GM10266 (cell line): ENCODE data around the gene NFATC1.
"Not testable (repeated sequence)": the region's sequence is repeated elsewhere in the genome, so short reads cannot be mapped to it uniquely, and the experiment has no call there.

Experiments used
- DNase-seq: peaks from one replicate; pipeline ENCODE4 v3.0.0; 2012; ENCODE audit errors: extremely low spot score
- TF ChIP-seq, protein P1 (sequence below): IDR thresholded peaks from 2 replicates; pipeline ENCODE4 v1.5.1; 2012; ENCODE audit warnings: mild to moderate bottlenecking, low read depth; ENCODE audit not compliant: control insufficient read depth, insufficient read depth; ENCODE audit errors: missing control alignments

NFATC1 gene

DNA sequence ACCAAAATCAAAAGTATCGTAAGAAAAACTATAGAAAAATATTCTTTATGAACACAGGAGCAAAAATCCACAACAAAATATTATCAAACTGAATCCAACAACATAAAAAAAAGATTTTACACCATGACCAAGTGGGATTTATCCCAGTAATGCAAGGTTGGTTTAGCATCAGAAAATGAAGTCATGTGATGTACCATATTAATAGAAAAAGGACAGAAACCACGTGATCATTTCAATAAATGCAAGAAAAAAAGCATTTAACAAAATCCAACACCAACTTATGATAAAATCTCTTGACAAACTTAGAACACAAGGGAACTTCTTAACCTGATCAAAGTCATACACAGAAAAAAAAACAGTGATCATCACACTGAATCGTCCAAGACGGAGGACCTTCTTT, 105.3 kb downstream of the NFATC1 start:
- TF ChIP-seq, protein P1, sequence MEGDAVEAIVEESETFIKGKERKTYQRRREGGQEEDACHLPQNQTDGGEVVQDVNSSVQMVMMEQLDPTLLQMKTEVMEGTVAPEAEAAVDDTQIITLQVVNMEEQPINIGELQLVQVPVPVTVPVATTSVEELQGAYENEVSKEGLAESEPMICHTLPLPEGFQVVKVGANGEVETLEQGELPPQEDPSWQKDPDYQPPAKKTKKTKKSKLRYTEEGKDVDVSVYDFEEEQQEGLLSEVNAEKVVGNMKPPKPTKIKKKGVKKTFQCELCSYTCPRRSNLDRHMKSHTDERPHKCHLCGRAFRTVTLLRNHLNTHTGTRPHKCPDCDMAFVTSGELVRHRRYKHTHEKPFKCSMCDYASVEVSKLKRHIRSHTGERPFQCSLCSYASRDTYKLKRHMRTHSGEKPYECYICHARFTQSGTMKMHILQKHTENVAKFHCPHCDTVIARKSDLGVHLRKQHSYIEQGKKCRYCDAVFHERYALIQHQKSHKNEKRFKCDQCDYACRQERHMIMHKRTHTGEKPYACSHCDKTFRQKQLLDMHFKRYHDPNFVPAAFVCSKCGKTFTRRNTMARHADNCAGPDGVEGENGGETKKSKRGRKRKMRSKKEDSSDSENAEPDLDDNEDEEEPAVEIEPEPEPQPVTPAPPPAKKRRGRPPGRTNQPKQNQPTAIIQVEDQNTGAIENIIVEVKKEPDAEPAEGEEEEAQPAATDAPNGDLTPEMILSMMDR: no peak
- DNase-seq: no peak

DNA sequence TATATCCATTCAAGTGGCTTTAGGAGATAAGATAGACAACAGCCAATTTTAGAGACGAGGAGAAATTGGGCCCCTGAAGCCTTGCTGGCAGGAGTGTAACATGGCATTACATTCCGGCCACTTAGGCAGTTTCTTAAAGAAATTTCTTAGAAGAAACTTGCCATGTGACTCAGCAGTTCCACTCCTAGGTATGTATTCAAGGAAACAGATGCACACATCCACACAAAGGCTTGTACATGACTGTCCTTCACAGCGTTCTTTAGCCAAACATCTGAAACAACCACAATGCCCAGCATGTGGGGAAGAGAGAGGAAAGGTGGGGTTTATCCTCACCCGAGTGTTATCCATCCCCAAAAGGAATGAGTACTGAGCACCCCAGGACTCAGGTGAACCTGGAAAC, 107.1 kb downstream of the NFATC1 start:
- TF ChIP-seq, protein P1: no peak
- DNase-seq: no peak

DNA sequence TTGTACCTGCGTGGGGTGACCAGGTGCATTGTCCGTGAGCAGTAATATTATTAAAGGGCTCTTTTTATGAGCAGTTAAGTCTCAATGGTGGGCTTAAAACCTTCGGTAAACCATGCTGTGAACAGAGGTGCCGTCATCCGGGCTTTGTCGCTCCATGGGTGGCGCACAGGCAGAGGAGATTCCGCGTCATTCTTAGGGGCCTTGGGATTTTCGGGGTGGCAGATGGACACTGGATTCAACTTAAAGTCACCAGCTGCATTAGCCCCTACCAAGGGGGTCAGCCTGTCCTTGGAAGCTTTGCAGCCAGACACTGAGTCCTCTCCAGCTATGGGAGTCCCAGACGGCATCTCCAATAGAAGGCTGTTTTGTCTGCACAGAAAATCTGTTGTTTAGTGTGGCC, 107.7 kb downstream of the NFATC1 start:
- DNase-seq: no peak
- TF ChIP-seq, protein P1: no peak

DNA sequence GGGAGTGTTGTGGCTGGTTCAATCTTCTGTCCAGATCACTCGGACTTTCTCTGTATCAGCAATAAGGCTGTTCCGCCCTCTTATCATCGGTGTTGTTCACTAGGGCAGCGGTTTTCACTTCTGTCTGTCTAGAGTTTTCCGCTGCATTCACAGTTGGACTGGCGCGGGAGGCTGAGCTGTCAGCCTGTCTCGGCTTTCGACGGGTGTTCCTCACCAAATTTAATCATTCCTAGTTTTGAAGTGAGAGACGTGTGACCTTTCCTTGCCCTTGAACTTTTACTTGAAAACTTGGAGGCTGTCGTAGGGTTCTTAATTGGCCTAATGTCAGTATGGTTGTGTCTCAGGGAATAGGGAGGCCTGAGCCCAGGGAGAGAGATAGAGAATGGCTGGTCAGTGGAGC, 108.3 kb downstream of the NFATC1 start:
- DNase-seq: no peak
- TF ChIP-seq, protein P1: no peak

DNA sequence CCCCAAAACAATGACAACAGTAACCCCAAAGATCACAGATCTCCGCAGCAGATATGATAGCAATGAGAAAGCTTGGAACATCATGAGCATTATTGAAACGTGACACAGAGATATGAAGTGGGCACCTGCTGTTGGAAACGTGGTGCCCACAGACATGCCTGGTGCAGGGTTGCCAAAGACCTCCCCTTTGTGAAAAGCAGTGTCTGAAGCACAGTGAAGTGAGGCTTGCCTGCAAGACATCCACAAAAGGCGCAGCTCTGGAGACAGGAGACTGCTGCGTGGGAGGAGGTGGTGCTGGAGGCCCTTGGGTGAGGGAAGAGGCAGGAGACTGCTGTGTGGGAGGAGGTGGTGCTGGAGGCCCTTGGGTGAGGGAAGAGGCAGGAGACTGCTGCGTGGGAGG, 108.8 kb downstream of the NFATC1 start:
- not testable (repeated sequence) for DNase-seq

DNA sequence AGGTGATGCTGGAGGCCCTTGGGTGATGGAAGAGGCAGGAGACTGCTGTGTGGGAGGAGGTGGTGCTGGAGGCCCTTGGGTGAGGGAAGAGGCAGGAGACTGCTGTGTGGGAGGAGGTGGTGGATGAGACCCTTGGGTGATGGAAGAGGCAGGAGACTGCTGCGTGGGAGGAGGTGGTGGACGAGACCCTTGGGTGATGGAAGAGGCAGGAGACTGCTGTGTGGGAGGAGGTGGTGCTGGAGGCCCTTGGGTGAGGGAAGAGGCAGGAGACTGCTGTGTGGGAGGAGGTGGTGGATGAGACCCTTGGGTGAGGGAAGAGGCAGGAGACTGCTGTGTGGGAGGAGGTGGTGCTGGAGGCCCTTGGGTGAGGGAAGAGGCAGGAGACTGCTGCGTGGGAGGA, 109.7 kb downstream of the NFATC1 start:
- DNase-seq: not testable (repeated sequence)

DNA sequence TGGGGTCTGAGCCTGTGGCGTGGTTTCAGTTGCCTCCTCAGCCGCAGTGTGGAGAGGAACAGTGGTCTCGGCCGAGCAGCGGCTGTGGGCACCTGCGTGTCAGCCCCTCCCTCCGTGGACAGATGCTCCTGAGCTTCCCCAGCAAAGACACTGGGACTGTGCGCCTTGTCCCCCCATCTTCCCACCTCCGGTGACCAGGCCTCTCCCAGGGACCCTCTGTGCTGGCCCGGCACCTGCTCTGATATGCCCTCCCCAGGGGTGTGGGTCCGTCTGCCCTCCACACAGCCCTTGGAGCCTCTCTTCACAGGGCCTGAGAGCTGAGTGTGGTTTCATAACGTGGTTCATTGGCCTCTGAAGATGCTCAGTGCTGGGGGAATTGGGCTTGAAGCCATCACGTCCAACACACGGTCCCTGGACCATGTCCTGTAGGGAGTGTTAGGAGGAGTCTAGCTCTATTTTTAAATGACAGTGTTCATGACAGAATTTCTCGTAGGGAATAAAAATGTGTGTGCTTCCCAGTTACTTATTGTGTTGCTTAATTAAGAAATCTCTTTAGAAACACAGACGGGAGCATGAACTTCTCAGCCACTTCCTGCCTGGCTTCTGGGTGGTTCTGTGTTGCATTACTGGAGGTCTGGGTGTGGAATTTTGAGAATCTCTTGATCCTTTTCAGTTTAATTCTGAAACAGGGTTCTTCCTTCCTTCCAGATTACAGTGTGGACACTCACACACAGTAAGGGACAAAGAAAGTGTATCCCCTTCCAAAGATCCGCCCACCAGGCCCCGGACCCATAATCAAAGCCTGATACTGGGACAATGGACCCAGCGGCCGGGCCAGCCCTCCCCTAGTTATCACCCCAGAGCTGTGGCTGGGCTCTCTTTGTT, 110.7 kb downstream of the NFATC1 start:
- TF ChIP-seq, protein P1: no peak
- no peak for DNase-seq

DNA sequence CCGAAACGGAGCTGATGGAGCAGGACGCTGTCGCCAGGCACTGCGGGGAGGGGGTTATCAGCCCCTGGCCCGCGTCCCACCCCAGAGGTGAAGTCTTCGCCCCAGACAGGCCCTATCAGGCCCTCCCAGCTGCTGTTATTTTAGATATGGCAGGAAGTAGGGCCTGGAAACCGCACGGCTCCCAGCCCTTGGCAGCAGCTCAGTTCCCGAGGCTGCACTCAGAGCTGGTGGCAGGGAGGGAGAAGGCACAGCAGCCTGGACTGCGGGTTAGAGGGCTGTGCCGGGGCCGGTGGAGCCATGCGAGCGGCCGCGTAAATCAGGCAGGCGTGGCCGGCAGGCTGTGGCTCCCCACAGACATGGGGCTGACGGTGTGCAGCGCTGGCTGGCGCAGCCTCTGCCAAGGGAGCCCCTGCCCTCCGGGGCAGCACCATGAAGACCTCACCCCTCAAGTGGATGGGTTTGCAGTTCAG, 111.4 kb downstream of the NFATC1 start:
- DNase-seq: no peak
- TF ChIP-seq, protein P1: no peak
